Peyer's patch (tissue), 4 donors: ENCODE data around the gene HIVEP2.

Source experiments
- CTCF ChIP-seq, 6 experiments: fragments of 450-650 bp in 4 of 6; fragments of 200-600 bp in 2 of 6; sonication (generic) in 1 of 6; IDR thresholded peaks; one replicate each; pipeline ENCODE4 v1.5.1; 2017 to 2019; ENCODE audit warnings: antibody characterized with exemption in 6 of 6, mild to moderate bottlenecking in 3 of 6, moderate library complexity in 1 of 6
- POLR2A ChIP-seq, 2 donors: fragments of 450-650 bp; IDR thresholded peaks; one replicate each; pipeline ENCODE4 v1.5.1; 2017; ENCODE audit warnings: antibody characterized with exemption in 2 of 2, mild to moderate bottlenecking in 2 of 2, moderate library complexity in 2 of 2

DNA sequence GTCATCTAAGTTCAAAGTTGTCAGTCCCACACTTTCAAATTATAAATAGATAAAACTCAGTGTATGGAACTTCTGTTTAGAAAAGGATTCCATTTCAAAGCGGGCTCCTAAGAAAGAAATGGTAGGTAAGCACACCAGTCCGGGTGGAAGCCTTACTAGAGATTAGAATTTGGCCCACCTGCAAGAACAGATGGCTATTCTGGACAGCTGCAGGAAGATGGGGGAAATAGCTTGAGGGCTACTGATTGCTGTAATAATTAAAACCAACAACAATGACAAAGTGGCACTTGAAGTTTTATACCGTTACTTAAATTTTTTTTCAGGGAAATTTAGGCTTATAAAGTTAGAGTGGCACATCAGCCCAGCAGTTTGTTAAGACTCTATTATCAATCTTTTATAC, 83.3 kb downstream of the HIVEP2 start:
- TF ChIP-seq CTCF (IDR thresholded peaks at IDR 0.05) (no peak), POLR2A (IDR thresholded peaks at IDR 0.05) (no peak)
